Activated T-cell treated with anti-CD3 and anti-CD28 coated beads for 1 hour (primary cell): Measurements from ENCODE around the gene GDPD5.

Experiments
- DNase-seq: peaks from one replicate; pipeline ENCODE4 v3.0.0-alpha.2; 2020; ENCODE audit warnings: low read depth

The GDPD5 gene

DNA sequence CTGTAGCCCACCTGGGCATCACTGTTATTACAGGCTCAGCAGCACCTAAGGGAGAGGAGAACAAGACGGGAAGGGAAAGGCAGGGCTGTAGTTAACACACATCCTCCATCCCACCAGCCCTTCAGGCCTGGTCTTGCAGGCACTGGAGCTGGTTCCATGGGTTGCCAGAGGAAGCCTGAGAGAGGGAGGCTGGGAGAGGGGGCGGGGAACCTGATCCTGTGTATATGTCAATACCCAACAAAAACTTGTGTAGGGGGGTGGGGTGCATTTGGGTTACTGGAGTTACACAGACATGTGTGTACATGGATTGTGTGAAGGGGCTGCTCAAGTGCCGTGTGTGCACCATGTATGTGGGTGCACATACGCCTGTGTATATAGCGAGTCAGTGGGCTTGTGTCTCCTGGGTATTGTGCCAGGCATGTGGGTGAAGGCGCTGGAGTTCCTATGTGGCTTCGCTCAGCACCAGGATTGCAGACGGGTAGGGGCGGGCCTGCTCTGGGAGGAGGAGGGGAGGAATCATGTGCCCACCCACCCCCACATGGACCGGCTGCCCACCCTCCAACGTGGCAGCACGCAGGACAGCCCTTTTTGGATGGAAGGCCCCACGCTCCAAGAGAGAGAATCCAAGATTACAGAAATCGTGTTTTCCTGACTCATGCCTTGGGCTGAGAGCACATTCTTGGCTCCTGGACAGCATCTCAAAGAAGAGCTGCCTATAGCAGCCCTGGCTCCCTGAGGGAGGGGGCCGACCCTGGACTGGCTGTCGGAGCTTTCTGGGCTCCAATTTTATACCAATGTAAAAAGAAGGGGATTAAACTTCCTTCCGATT, 32.1 kb upstream of the GDPD5 start:
- no peak for DNase-seq

DNA sequence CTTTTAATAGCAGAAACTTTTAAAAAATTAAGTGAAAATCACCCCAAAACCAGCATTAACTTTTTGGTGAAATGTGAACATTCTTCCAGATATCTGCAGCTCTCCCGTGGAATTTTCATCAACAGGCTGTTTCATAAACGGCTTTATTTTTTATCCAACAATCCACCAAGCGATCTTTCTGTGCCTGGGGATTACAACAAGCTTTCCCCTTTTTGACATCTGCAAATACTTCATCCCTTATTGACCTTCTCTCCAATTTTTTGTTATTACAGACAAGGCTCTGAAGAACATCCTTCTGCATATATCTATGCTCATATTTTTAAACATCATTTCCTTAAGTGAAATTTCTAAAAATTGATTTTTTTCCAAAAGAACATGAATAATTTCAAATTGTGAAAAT, 30.5 kb upstream of the GDPD5 start:
- no peak for DNase-seq

- no peak for DNase-seq
Observed at GRCh38 chr11:75555079-75555811, 29.5 kb upstream of the GDPD5 start.

GRCh38 chr11:75554258-75555022, 28.7 kb upstream of the GDPD5 start:
- DNase-seq, result no peak

- DNase-seq, result no peak
Observed at GRCh38 chr11:75553889-75554257, 28.1 kb upstream of the GDPD5 start.

- DNase-seq, result no peak
Observed at GRCh38 chr11:75553182-75553581, 27.4 kb upstream of the GDPD5 start.

DNA sequence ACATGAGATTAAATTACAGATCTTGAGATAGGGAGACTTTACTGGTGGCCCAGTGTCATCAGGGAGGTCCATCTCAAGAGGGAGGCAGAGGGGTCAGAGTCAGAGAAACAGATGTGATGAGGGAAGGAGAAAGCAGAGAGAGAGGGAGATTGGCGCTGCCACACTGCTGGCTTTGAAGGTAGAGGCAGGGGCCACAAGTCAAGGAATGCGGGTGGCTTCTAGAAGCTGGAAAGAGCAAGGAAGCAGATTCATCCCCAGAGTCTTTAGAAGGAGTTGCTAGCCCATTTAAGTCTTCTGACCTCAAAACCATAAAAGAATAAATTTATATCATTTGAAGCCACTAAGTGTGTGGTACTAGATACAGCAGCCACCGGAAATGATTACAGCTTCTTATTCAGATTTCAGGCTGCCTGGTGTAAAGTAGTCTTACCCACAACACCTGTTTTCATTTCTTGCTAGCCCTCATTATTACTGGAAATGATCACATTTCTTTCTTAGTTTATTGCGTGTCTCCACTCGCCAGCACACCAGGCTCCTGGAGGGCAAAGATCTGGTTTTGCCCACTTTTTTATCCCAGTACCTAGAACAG, 23.7 kb upstream of the GDPD5 start:
- DNase-seq, result no peak

DNA sequence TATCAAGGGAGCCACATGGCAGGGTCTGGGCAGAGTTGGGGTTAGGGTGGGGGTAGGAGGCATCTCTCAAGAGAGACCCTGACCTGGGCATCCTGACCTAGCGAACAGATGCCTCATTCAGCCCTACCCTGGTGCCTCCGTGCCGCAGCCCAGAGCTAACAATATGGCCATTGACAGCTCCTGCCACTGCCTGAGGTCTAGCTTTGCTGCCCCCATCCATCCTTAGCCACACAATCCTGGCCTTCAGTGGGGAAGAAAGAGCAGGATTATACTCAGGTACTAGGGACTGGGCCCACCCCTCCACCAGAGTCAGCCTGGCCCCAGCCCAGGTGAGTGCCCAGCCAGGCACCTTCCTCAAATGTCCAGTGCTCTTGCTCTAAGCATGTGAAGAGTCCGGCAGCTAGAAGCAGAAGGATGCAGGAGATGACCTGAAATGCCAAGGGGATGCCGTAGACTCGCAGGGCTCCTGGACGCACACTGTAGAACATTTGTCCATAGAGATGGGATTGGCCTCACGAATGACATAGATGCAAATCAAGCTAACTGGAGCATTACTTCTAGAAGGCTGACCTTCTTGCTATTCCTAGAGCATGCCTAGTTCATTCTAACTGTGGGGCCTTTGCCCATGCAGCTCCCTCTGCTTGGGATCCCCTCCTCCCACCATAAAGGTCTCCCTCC, 23.0 kb upstream of the GDPD5 start:
- no peak for DNase-seq

- no peak for DNase-seq
Observed at GRCh38 chr11:75547617-75548058, 21.9 kb upstream of the GDPD5 start.

DNA sequence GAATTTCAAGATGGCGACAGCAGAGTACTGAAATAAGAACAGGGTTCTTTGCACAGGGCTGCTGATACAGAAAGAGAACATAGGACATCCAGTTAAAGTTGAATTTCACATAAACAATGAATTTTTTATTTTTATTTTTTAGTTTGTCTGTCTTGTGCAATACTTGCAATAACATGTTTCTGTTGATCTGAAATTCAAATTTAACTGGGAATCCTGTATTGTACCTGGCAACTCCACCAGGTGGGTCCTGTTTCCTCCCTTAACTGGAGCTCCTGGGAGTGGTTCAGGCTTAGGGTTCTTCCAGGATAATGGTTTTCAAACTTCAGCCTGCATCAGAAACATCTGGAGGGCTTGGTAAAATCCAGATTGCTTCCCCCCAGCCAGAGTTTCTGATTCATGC, 21.4 kb upstream of the GDPD5 start:
- DNase-seq, result no peak

DNA sequence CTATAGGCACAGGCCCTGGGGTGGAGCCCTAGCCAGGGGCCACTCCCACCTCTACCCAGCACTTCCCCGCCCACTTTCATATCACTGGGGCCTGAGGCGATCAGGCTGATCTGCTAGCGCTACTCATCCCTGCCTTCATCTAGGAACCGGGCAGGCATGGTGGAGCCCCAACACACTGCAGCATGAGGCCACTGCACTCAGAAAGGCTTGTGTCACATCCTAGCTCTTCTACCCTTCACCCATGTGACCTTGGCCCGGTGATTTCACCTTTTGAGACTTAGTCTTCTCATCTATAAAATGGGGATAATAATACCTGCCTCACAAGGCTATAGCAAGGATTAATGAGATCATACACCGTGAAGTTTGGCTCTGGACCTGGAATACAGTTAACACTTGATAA, 18.1 kb upstream of the GDPD5 start:
- DNase-seq, result no peak

DNA sequence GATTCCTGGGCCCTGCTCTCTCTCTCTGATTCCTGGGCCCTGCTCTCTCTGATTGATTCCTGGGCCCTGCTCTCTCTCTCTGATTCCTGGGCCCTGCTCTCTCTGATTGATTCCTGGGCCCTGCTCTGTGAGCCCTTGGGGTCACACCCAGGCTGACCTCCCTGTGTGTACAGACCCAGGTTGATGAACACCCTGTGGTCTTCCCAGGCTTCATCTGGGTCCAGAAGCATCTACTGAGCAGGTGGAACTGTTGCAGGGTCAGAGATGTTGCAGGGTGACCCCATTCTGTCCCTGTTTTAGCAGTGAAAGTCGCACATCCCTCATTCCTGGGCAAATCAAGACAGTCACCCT, 16.3 kb upstream of the GDPD5 start:
- DNase-seq, result no peak

GRCh38 chr11:75541193-75542087, 15.7 kb upstream of the GDPD5 start:
- DNase-seq, result no peak

- DNase-seq, result no peak
Observed at GRCh38 chr11:75539459-75540334, 14.0 kb upstream of the GDPD5 start.

DNA sequence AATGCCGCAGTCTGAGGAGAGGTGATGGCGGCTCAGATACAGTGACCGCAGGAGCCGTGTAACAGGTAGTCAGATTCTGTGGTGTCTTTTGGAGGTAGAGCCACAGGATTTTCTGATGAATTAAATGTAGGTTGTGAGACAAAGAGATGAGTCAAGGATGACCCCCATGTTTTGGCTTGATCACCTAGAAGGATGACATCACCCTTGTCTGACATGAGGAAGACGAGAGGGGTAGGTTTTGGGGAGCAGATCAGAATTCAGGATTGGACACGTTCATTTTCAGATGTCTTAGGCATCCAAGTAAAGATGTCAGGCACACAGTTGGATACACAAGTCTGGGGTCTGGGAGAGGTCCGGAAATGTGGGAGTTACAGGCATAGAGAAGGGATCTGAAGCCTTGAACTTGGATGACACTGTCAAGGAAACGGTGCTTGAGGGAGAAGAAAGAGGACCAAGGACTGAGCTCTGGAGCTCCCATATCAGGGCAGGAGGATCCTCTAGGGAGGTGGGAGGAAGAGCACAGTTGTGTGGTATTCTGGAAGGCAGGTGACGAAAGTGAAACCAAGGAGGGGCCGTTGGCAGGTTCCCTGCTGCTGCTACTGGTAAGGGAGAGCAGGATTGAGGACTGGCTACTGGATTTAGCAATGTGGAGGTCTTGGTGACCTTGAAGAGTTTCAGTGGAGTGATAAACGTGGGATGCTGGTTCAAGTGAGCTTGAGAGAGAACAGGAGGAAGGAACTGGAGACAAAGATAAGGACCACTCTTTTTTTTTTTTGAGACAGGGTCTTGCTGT, 12.6 kb upstream of the GDPD5 start:
- DNase-seq, result no peak

DNA sequence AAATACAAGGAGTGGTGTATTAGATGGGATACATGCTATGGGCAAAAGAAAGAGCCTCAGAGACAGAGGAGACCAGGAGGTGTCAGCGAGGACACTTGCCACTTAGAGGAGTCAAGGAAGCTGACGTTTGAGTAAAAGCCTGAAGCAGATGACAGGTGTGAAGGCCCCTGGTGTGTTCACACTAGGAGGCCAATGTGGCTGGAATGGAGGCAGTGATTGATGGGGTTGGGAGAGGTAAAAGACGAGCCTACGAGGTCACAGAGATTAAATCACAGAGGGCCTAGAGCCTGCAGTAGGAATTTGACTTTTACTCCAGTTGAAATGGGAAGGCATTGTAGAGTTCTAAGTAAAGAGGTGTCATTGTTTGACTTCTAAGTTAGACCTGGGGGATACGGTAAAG, 12.0 kb upstream of the GDPD5 start:
- no peak for DNase-seq

- no peak for DNase-seq
Observed at GRCh38 chr11:75536786-75537641, 11.3 kb upstream of the GDPD5 start.

- DNase-seq, result no peak
Observed at GRCh38 chr11:75535071-75535470, 9.3 kb upstream of the GDPD5 start.
